HuH-7 (cell line): ENCODE measurements around the gene FAM3A.

Source experiments
- DNase-seq: peaks from one replicate; pipeline ENCODE4 v3.0.0; 2011; ENCODE audit warnings: low spot score

The FAM3A gene

DNA sequence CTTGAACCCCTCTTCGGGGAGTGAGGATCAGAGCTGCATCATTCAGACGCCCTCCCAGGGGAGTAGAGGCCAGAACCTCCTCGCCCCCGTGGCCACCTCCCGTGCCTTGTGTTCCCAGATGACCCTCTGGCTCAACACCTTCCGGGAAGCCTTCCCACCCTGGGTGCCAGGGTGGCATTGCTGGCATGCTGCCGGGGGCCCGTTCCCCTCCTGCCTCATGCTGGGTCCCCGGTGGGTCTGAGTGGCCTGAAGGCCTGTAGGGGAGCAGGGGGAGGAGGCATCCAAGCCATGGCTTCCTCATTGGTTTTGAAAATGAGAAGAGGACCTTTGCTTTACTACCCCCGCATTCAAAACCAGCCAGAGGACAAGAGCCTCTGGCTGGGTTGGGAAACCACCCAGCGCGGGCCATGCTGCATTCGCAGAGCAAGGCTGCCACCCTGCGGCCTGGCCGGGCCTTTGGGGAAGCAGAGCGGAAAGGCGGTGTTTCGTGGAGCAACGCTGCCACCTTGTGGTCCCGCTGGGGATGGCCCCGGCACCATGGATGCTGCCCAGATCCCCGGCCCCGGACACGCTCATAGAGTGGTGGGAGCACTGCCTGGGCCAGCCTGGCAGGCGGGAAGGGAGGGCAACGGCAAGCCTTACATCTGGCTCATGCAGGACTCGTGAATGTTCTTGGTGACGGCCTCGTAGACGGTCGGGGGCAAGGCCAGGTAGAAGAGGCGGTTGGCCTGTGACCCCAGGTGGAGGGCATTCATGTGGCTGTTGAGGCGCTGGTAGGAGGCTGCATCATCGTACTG lies 18.7 kb upstream of the FAM3A start:
- peak; percentile 85 for DNase-seq

GRCh38 chrX:154532690-154533089 lies 16.7 kb upstream of the FAM3A start:
- DNase-seq = no peak

- DNase-seq = no peak
Observed at GRCh38 chrX:154531626-154532025, 15.6 kb upstream of the FAM3A start.

DNA sequence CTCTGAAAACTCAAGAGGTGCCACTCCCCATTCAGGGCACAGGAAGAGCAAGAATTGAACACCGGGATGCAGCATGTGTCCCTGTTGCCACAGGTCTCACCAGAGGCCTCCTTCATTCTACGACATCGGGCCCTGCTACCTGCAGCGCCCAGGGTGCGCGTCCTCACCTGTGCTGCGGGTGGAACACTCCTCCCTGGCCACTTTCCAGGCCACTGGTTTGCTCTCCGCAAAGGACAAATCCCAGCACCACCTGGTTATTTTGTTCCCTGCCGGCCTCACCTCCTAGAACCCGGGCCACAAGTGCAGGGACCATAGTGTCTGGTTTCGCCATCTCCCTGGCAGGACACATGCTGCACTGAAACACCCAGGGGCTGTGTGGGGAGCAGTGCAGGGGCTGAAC lies 14.3 kb upstream of the FAM3A start:
- DNase-seq = no peak

GRCh38 chrX:154529206-154529612 lies 13.2 kb upstream of the FAM3A start:
- DNase-seq = no peak

DNA sequence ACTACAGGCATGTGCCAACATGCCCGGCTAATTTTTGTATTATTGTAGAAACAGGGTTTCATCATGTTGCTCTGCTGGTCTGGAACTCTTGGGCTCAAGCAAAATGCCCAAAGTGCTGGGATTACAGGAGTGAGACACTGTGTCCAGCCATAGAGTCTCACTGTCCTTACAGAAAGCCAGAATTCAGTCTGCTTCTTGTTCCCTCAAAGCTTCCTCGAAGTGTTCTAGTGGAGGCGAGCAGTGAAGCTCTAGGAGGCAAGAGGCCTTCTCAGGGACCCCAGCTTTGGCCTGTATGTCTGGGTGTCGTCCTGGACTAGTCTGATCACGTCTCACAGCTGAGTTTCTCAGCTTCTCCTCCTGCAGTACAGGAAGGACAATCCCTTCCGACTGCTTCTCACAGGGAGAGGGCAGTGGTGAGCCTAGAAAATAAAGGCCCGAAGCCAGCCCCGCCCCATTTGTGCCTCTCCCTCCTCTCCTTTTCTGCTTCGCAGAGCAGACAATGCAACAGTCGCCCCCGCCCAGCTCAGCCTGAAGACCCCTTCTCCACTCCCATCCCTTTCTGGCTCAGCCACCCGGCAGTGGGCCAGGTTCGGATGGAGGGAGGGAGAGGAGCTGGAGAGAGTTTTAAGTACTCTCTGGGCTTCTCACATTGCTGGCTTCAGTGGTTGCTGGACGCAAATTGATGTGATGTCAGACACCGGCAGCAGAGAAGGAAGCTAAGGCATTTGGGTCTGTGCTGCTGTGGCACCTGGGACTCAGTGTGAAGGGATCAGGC lies 11.1 kb upstream of the FAM3A start:
- DNase-seq = peak; percentile 55

GRCh38 chrX:154525606-154526490 lies 9.8 kb upstream of the FAM3A start:
- DNase-seq = no peak

GRCh38 chrX:154519389-154519788 lies 3.4 kb upstream of the FAM3A start:
- DNase-seq = no peak

DNA sequence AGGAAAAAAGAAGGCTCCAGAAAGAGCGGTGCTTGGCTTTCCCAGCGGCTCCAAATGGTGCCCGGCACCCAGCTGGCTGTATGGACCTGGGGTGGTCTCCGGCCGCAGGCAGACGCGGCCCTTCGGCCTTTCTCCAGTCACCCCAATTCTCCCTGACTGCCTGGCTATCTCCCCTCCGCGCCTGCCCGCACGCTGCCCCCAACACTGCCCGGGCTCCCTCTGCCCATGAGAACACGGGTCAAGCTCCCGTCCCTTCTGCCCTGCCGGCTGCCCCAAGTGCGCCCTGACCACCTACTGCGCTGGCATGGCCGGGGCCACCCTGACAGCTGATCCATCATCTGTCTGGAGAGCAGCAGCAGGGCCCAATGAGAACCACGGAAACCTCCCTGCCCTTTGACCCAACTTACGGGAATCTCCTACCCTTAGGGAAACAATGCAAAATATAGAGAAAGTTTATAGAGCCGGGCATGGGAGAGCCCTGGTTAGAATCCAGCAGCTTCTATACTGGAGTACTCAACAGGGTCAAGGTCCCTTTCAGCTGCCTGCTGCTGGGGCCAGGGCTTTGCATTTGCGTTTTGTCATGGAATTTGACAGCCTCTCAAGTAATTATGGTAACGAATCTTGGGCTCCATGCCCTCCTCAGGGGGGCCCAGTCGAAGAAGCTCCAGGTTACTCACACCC lies 1.2 kb upstream of the FAM3A start:
- DNase-seq = no peak

GRCh38 chrX:154516656-154517100 lies 646 bp upstream of the FAM3A start:
- DNase-seq = no peak

- DNase-seq = no peak
Observed at GRCh38 chrX:154515090-154515965, 704 bp downstream of the FAM3A start.

- no peak for DNase-seq
Observed at GRCh38 chrX:154513716-154514115, 2.3 kb downstream of the FAM3A start.

DNA sequence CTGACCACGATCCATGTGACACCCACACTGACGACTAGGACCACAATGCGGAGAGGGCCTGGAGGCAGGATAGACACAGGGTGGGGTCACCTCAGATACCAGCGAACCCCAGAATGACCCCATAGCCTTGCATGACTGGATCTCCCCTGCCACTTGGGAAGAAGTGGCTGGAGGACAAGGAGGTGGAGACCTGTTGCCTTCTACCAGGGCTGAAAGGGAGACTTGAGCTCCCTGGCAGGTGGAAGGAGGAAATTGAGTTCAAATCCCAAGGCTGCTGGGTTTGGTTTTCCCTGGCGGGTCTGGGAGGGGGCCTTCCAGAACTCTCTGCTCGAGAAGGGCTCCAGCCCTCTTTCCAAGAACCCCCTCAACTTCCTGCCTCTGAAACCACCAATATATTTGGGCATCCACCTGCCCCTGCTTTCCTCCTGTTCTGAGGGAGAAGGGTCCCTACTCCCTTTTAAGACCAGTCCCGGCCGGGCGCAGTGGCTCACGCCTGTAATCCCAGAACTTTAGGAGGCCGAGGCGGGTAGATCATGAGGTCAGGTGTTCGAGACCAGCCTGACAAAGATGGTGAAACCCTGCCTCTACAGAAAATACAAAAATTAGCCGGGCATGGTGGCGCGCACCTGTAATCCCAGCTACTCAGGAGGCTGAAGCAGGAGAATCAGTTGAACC lies 3.0 kb downstream of the FAM3A start:
- DNase-seq = no peak

GRCh38 chrX:154511761-154512160 lies 4.3 kb downstream of the FAM3A start:
- DNase-seq = no peak

DNA sequence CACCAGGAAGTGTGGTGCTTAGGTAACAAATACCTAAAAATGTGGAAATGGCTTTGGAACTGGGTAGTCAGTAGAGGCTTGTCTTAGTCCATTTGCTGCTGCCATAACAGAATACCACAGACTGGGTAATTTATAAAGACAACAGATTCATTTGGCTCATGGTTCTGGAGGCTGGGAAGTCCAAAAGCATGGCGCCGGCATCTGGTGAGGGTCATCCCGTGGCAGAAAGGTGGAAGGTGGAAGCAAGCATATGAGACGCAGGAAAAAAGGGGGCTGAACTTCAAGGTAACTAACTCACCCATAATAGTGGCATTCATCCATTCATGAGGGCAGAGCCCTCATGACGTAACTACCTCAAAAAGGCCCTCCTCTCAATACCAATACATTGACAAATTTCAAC lies 6.6 kb downstream of the FAM3A start:
- DNase-seq = no peak

GRCh38 chrX:154508384-154508745 lies 7.7 kb downstream of the FAM3A start:
- DNase-seq = no peak

GRCh38 chrX:154507673-154508383 lies 8.2 kb downstream of the FAM3A start:
- no peak for DNase-seq

- DNase-seq = no peak
Observed at GRCh38 chrX:154506483-154507332, 9.3 kb downstream of the FAM3A start.

DNA sequence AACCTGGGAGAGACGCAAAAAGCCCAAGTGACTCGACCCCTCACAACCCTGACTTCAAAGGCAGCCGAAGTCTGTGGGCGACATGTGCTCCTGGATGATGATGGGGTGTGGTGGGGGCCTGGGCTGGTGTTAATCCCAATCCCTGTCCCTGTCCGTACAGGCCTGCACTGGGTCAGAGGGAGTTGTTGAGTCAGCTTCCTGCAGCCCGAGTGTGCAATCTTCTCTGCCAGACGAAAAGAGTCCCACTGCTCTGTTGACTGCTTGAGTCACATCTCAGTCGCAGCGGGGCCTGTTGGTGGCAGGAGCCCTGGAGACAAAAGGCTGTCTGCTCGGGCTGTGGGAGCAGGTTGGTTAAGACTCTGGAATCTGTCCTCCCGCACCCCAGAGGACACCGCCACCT lies 10.3 kb downstream of the FAM3A start:
- DNase-seq = no peak
